HG03439 (cell line): ENCODE measurements around the gene PROCR.
A peak's percentile ranks its signal among the peaks of the same experiment; 100 is the strongest.
"Not testable (repeated sequence)": the region's sequence is repeated elsewhere in the genome, so short reads cannot be mapped to it uniquely, and the experiment has no call there.

ENCODE experiments used
- ATAC-seq: cut with Tn5 transposase; IDR thresholded peaks from one replicate; pipeline ENCODE4 v1.9.1; 2021; ENCODE audit warnings: mild to moderate bottlenecking, moderate library complexity; ENCODE audit not compliant: unreplicated experiment

Gene PROCR

DNA sequence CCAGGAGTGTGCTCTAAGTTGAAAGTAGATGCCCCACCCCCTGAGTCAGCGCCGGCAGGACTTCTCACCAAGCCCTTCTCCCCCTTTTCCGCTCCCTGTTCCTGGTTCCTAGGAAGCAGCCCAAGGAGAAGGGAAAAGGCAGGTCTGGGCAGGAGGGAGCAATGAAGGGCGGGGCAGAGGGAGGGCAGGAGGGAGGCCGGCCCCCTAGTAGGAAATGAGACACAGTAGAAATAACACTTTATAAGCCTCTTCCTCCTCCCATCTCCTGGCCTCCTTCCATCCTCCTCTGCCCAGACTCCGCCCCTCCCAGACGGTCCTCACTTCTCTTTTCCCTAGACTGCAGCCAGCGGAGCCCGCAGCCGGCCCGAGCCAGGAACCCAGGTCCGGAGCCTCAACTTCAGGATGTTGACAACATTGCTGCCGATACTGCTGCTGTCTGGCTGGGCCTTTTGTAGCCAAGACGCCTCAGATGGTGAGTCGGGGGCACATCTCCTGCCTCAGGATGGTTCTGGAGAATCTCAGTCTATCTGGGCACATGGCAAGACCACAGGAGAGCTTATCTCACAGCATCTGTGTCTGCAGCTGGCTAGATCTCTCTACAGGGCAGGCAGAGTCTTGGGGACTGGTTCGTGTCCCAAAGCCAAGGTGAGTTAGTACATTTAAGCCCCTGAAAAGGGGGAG is at the start of gene PROCR:
Gene PROCR, plus strand, starts transcription at position 320 of the 681 bp plus-strand sequence. Its CDS starts 83 bp downstream, at position 403.
- no peak for ATAC-seq

DNA sequence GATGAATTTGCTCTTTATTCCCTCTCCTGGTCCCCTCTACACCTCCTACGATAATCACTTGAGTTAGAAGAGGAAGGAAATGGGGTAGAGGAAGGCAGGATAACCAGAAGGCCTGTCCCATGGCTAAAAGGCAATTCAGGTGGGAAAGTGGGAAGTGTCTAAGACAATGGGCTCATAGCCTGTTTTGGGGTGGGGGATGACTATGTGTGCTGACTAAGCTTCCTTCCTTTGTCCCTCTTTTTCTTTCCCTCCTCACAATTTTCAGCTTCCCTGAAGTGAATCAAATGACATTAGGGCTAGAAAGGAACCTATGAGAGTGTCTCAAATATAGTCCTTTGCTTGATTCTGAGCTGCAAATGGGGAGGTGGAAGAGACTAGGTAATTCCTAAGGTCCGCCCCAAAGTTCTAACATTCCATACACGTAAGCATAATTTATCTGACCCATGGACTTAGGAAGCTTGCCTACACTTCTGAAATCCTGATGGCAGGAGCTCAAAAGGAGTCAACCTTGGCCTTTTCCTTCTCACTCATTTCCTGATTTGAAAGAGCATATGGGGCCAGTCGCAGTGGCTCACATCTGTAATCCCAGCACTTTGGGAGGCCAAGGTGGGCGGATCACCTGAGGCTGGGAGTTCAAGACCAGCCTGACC is 49.0 kb upstream of the PROCR start:
- no peak for ATAC-seq

- ATAC-seq = no peak
Measured at GRCh38 chr20:35125753-35126152, 46.1 kb upstream of the PROCR start.

- ATAC-seq = no peak
Measured at GRCh38 chr20:35129647-35130069, 42.2 kb upstream of the PROCR start.

GRCh38 chr20:35131934-35132333 is 39.9 kb upstream of the PROCR start:
- no peak for ATAC-seq

- no peak for ATAC-seq
Measured at GRCh38 chr20:35133031-35133430, 38.8 kb upstream of the PROCR start.

DNA sequence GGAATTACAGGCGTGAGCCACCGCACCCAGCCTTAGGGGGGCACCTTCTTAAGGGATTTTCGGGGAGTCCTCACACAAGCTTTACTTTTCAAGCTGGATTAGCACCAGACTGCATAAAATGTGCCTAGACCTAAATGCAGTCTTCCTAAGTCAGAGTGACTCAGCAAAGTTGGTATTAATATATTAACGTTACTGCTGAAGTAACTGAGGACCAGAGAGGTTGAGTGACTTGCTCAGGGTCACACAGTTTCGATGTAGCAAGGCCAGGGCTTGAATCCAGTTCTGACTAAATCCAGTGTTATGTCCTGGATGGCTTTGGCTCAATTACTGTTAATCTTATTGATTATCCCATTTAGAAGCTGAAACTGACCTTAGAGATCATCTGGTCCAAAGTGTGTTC is 38.1 kb upstream of the PROCR start:
- ATAC-seq = no peak

DNA sequence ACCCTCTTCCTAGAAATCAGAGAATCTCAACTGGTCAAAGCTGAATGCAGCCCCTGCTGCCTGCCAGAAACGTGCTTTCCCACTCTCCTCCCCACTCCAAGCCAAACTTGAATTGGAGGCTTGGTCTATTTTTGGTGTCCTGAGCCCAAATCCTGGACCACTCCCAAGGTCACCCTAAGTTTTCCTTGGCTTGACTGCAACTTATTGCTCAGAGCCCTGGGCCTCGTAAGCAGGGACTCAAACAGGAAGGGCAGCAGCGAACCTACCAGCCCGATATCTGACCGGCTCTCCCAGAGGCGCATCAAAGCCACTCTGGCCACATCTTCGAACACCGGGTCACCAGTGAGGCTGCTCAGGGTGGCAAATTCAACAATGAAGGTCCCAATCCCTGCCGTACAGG is 37.4 kb upstream of the PROCR start:
- no peak for ATAC-seq

- no peak for ATAC-seq
Measured at GRCh38 chr20:35134880-35135279, 37.0 kb upstream of the PROCR start.

DNA sequence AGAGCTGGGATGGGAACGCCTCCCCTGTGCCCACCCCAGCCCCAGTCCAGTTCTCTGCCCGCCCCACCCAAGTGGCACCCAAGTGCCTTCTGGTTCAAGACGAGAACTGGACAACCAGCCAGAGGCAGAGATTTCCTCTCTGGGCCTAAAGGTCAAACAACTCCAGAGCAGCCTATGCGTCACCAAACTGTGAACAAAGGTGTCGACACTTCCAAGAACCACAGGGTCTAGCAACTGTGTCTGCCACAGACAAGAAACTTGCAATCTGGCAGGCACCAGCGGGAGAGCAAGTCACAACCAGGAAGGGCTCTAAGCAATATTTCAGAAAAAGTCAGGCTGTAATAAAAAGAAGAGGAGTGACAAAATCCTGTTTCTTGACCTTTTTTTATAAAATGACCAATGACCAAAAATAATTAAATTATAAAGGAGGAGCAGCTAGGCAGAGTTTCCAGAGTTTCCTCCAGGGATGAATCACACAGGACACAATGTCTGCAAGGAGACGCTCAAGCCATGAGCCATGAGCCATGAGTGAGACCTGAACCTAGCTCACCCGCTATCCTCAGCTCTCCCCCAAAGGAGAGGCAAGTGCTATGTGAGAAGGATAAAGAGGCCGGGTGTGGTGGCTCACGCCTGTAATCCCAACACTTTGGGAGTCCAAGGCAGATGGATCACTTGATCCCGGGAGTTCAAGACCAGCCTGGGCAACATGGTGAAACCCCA is 35.8 kb upstream of the PROCR start:
- no peak for ATAC-seq

GRCh38 chr20:35144694-35145093 is 27.2 kb upstream of the PROCR start:
- no peak for ATAC-seq

DNA sequence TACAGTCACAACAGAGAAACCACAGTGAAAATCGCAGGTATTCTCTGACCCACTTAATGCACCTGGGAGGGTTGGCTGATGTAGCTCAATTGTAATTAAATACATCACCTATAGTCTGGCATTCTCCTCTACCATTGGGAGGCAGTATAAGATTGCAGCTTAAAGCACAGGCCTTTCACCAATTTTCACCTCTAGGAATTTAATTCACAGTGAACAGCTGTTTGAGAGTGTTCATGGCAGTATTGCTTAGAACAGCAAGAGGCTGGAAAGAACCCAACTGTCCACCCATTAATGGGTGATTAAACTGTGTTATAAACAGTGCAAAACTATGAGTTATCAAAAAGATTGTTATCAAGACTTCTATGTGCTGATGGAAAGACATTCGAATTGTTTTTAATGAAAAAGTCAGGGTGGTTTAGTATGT is 26.7 kb upstream of the PROCR start:
- ATAC-seq = no peak

GRCh38 chr20:35146299-35146919 is 25.5 kb upstream of the PROCR start:
- peak; percentile 12 for ATAC-seq

DNA sequence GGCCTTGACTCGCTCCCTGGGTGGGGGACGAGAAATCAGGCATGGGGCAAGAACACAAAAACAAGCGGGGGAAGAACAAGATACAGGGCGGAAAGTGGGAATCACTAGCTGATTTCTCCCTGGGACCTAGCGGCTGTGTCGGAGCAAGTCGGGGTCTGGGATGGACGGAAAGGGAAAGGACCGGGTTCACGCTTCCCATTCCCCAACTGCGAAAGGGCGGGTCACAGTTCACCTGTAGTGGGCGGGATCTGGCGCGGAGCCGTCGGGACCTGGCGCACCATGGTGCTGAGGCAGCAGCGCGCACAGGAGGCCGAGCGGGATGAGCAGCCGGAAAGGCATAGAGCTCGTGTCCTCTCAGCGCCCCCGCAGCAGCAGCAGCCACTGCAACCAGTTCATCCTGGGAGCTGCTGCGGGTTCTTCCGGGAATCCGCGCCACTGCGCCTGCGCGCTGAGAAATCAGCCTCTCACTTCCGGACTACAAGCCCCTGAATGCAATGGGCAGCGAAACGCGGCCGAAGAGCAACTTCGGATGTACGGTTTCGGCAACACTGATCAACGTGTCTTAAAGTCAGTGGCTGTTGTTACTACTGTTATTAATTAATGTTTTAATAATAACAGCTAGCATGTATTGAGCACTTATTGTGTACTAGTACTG is 24.8 kb upstream of the PROCR start, which contains the start of gene EDEM2:
Gene EDEM2, minus strand, starts transcription at position 417 of the 655 bp plus-strand sequence. Its CDS starts 78 bp downstream, at position 339.
- ATAC-seq = peak; percentile 87

DNA sequence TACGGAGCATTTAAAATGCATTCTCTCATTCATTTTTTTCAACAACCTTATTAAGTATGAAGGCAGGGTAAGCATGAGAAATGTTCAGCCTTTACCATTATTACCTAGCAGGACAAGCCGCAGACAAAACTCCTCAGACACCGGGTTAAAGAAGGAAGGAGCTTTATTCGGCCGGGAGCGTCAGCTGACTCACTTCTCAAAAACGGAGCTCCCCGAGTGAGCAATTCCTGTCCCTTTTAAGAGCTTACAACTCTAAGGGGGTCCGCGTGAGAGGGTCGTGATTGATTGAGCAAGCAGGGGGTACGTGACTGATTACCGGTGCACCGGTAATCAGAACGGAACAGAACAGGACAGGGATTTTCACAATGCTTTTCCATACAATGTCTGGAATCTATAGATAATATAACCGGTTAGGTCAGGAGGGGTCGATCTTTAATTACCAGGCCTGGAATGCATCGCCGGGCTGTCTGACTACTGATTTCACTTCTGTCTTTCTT is 24.2 kb upstream of the PROCR start:
- not testable (repeated sequence) for ATAC-seq

DNA sequence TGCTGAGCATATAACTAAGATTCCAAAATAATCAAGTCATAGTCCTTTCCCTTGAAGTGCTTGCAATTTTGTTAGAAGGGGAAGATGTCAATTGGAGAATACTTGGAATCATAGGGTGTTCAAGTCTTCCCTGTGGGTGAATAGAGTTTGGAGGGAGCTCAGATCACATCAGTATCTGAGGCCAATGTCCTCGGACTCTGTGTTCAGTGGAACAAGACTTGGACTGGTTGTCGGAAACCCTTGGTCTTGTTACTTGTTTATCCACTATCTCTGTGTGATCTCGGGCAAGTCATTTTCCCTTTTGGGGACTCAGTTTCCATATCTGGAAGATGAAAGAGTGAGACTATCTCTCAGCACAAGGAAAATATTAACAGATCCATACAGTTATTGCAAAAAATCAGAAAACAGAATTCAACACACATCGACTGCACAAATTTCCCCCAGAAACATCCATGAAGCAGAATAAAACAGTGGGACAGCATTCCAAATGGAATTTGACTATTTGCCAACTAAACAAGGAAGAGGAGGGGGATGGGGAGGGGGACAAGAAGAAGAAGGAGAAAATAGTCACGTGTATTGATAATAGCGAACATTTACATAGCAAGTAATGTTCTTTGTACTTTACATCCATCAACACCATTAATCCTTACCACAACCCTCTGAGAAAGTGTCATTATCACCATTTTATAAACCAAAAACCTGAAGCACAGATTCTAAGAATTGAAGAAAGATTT is 20.9 kb upstream of the PROCR start:
- no peak for ATAC-seq

GRCh38 chr20:35151736-35152135 is 20.1 kb upstream of the PROCR start:
- no peak for ATAC-seq

DNA sequence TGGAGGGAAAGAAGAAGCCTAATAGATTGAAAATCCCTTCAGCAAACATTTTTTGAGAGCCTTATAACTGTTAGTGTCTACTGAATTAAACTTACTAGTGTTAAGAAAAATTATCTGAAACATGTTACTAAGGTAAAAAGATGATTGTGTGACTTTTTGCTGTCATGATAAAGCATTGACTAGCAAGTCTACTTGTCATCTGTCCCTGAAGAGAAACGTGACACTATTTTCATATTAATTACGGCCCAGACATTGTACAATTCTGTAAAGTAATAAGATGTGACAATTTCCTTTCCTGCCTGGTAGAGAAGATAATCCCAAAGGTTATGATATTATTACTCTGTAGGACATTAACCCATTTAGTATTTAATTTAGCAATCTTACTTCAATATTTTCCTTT is 15.9 kb upstream of the PROCR start:
- no peak for ATAC-seq

GRCh38 chr20:35156978-35157377 is 14.9 kb upstream of the PROCR start:
- ATAC-seq = no peak

DNA sequence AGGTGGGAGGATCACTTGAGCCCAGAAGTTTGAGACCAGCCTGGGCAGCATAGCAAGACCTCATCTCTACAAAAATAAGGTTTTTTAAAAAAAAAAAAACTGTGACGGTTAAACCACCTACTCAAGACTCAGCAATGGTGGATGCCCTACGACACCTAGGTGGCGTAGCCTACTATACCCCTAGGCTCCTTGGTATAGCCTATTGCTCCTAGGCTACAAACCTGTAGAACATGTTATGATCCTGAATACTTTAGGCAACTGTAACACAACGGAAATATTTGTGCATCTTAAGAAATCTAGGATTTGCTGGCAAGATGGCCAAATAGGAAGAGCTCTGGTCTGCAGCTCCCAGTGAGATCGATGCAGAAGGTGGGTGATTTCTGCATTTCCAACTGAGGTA is 11.5 kb upstream of the PROCR start:
- ATAC-seq = not testable (repeated sequence)
